GM21381 (cell line): ENCODE measurements around the gene ITIH3.

ENCODE experiments used
- ATAC-seq: cut with Tn5 transposase; IDR thresholded peaks from one replicate; pipeline ENCODE4 v1.9.1; 2021; ENCODE audit warnings: mild to moderate bottlenecking, moderate library complexity; ENCODE audit not compliant: unreplicated experiment

ITIH3 gene

GRCh38 chr3:52843108-52843865 is 48.7 kb downstream of the ITIH3 start:
- ATAC-seq, result no peak

- no peak for ATAC-seq
Measured at GRCh38 chr3:52843881-52844280, 49.3 kb downstream of the ITIH3 start.

- no peak for ATAC-seq
Measured at GRCh38 chr3:52844290-52844975, 49.8 kb downstream of the ITIH3 start.

GRCh38 chr3:52845157-52845556 is 50.6 kb downstream of the ITIH3 start:
- ATAC-seq, result no peak

GRCh38 chr3:52845691-52846431 is 51.3 kb downstream of the ITIH3 start:
- no peak for ATAC-seq

GRCh38 chr3:52846432-52846965 is 51.9 kb downstream of the ITIH3 start:
- ATAC-seq, result no peak

- no peak for ATAC-seq
Measured at GRCh38 chr3:52847241-52847640, 52.6 kb downstream of the ITIH3 start.

GRCh38 chr3:52847726-52848125 is 53.1 kb downstream of the ITIH3 start:
- no peak for ATAC-seq

- no peak for ATAC-seq
Measured at GRCh38 chr3:52848617-52849016, 54.0 kb downstream of the ITIH3 start.

GRCh38 chr3:52849656-52850055 is 55.1 kb downstream of the ITIH3 start:
- ATAC-seq, result no peak

GRCh38 chr3:52851348-52851747 is 56.8 kb downstream of the ITIH3 start:
- ATAC-seq, result no peak

- ATAC-seq, result no peak
Measured at GRCh38 chr3:52852419-52852818, 57.8 kb downstream of the ITIH3 start.

- ATAC-seq, result no peak
Measured at GRCh38 chr3:52854013-52854412, 59.4 kb downstream of the ITIH3 start.

GRCh38 chr3:52856666-52857065 is 62.1 kb downstream of the ITIH3 start:
- no peak for ATAC-seq

GRCh38 chr3:52857133-52857532 is 62.5 kb downstream of the ITIH3 start:
- ATAC-seq, result no peak

GRCh38 chr3:52857864-52858263 is 63.3 kb downstream of the ITIH3 start:
- ATAC-seq, result no peak
